ENCODE results near the gene IFNL4.

DNA sequence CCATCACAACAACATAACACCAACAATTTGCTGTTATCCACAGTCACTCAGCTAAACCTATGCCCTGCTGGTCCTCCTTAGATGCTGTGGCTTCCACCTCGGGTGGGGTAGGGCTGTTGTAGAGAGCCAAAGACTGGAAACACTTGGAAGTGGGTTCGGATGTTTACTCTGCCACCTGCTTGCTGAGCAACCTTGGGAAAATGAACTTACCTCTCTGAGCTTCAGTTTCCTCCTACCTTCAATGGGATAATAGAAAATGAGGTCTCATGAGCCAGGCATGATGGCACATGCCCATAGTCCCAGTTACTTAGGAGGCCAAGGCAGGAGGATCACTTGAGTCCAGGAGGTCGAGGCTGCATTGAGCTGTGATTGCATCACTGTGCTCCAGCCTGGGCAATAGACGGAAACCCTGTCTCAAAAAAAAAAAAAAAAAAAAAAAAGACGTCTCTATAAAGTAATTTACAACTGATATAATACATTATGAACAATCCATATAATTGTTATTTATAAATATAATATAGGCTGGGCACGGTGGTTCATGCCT lies 41.3 kb downstream of the IFNL4 start:
- TF ChIP-seq, protein P1, sequence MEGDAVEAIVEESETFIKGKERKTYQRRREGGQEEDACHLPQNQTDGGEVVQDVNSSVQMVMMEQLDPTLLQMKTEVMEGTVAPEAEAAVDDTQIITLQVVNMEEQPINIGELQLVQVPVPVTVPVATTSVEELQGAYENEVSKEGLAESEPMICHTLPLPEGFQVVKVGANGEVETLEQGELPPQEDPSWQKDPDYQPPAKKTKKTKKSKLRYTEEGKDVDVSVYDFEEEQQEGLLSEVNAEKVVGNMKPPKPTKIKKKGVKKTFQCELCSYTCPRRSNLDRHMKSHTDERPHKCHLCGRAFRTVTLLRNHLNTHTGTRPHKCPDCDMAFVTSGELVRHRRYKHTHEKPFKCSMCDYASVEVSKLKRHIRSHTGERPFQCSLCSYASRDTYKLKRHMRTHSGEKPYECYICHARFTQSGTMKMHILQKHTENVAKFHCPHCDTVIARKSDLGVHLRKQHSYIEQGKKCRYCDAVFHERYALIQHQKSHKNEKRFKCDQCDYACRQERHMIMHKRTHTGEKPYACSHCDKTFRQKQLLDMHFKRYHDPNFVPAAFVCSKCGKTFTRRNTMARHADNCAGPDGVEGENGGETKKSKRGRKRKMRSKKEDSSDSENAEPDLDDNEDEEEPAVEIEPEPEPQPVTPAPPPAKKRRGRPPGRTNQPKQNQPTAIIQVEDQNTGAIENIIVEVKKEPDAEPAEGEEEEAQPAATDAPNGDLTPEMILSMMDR (IDR thresholded peaks at IDR 0.05; ENCODE audit: low read length), result no peak
- no peak for TF ChIP-seq EZH2 (IDR thresholded peaks at IDR 0.05; ENCODE audit: borderline replicate concordance, low read length)

All from OCI-LY1 (cell line).